ENCODE results near the gene FCRLA.
"Not testable (repeated sequence)": the region's sequence is repeated elsewhere in the genome, so short reads cannot be mapped to it uniquely, and the experiment has no call there.

Gene FCRLA

GRCh38 chr1:161723459-161724141, 16.6 kb downstream of the FCRLA start:
- no peak overlapping the region for H3K27ac ChIP-seq (ENCODE audit: low read depth, low read length, severe bottlenecking)
- 85 to 92% methylated on average over 6 to 7 of the region's 8 CpGs for WGBS, 2 experiments (ENCODE audit: insufficient coverage in 2 of 2)
- H3K36me3 ChIP-seq (ENCODE audit: control insufficient read depth, insufficient read depth, low read length), result no peaks in the 10 kb centered on the region
- H3K4me1 ChIP-seq (ENCODE audit: control insufficient read depth, insufficient read depth, low read length, poor library complexity, severe bottlenecking), result peaks cover 4% of the 10 kb centered on the region
- H3K4me3 ChIP-seq (ENCODE audit: extremely low read depth, insufficient read depth, low read length, poor library complexity, severe bottlenecking), result no peak overlapping the region
- H3K9me3 ChIP-seq (ENCODE audit: control insufficient read depth, low read length), result no peaks in the 10 kb centered on the region

GRCh38 chr1:161725258-161725907, 18.4 kb downstream of the FCRLA start:
- H3K36me3 ChIP-seq (ENCODE audit: control insufficient read depth, insufficient read depth, low read length); H3K27ac ChIP-seq (ENCODE audit: low read depth, low read length, severe bottlenecking); H3K9me3 ChIP-seq (ENCODE audit: control insufficient read depth, low read length); H3K4me1 ChIP-seq (ENCODE audit: control insufficient read depth, insufficient read depth, low read length, poor library complexity, severe bottlenecking): not testable (repeated sequence)
- H3K4me3 ChIP-seq (ENCODE audit: extremely low read depth, insufficient read depth, low read length, poor library complexity, severe bottlenecking), result peak overlapping the region; percentile 70
- 51 to 54% methylated on average over 21 to 22 of the region's 22 CpGs for WGBS, 2 experiments (ENCODE audit: insufficient coverage in 2 of 2)

GRCh38 chr1:161725908-161726472, 19.0 kb downstream of the FCRLA start:
- WGBS, 2 experiments (ENCODE audit: insufficient coverage in 2 of 2), result 3 to 4% methylated on average over 33 to 34 of the region's 34 CpGs
- Histone ChIP-seq H3K4me1 (ENCODE audit: control insufficient read depth, insufficient read depth, low read length, poor library complexity, severe bottlenecking) (peaks cover 14% of the 10 kb centered on the region), H3K27ac (ENCODE audit: low read depth, low read length, severe bottlenecking) (peak overlapping the region; percentile 66)

GRCh38 chr1:161726473-161727255, 19.6 kb downstream of the FCRLA start:
- peak overlapping the region; percentile 70 for H3K4me3 ChIP-seq (ENCODE audit: extremely low read depth, insufficient read depth, low read length, poor library complexity, severe bottlenecking)
- H3K4me1 ChIP-seq (ENCODE audit: control insufficient read depth, insufficient read depth, low read length, poor library complexity, severe bottlenecking), result peaks cover 15% of the 10 kb centered on the region
- no peaks in the 10 kb centered on the region for H3K36me3 ChIP-seq (ENCODE audit: control insufficient read depth, insufficient read depth, low read length)
- WGBS, 2 experiments (ENCODE audit: insufficient coverage in 2 of 2), result 0% methylated on average over 45 to 57 of the region's 83 CpGs
- no peaks in the 10 kb centered on the region for H3K9me3 ChIP-seq (ENCODE audit: control insufficient read depth, low read length)
- peak overlapping the region; percentile 75 for H3K27ac ChIP-seq (ENCODE audit: low read depth, low read length, severe bottlenecking)

More at GRCh38 chr1:161725908-161726472, 19.0 kb downstream of the FCRLA start:
- no peaks in the 10 kb centered on the region for H3K36me3 ChIP-seq (ENCODE audit: control insufficient read depth, insufficient read depth, low read length)
- no peaks in the 10 kb centered on the region for H3K9me3 ChIP-seq (ENCODE audit: control insufficient read depth, low read length)
- H3K4me3 ChIP-seq (ENCODE audit: extremely low read depth, insufficient read depth, low read length, poor library complexity, severe bottlenecking), result peak overlapping the region; percentile 70

- Histone ChIP-seq H3K9me3 (ENCODE audit: control insufficient read depth, low read length) (no peaks in the 10 kb centered on the region), H3K27ac (ENCODE audit: low read depth, low read length, severe bottlenecking) (peak overlapping the region; percentile 75), H3K4me1 (ENCODE audit: control insufficient read depth, insufficient read depth, low read length, poor library complexity, severe bottlenecking) (peaks cover 19% of the 10 kb centered on the region), H3K36me3 (ENCODE audit: control insufficient read depth, insufficient read depth, low read length) (no peaks in the 10 kb centered on the region), H3K4me3 (ENCODE audit: extremely low read depth, insufficient read depth, low read length, poor library complexity, severe bottlenecking) (peak overlapping the region; percentile 70)
- 2 to 8% methylated on average over 11 to 35 of the region's 38 CpGs for WGBS, 2 experiments (ENCODE audit: insufficient coverage in 2 of 2)
These were observed 20.4 kb downstream of the FCRLA start for GRCh38 chr1:161727256-161727924.

- no peak overlapping the region for H3K27ac ChIP-seq (ENCODE audit: low read depth, low read length, severe bottlenecking)
- H3K4me3 ChIP-seq (ENCODE audit: extremely low read depth, insufficient read depth, low read length, poor library complexity, severe bottlenecking), result no peak overlapping the region
- 50 to 63% methylated on average over 3 of the region's 7 CpGs for WGBS, 2 experiments (ENCODE audit: insufficient coverage in 2 of 2)
- no peaks in the 10 kb centered on the region for H3K9me3 ChIP-seq (ENCODE audit: control insufficient read depth, low read length)
- peaks cover 19% of the 10 kb centered on the region for H3K4me1 ChIP-seq (ENCODE audit: control insufficient read depth, insufficient read depth, low read length, poor library complexity, severe bottlenecking)
- H3K36me3 ChIP-seq (ENCODE audit: control insufficient read depth, insufficient read depth, low read length), result no peaks in the 10 kb centered on the region
These were observed 21.6 kb downstream of the FCRLA start for GRCh38 chr1:161728376-161729226.

GRCh38 chr1:161730050-161730564, 23.1 kb downstream of the FCRLA start:
- Histone ChIP-seq H3K4me1 (ENCODE audit: control insufficient read depth, insufficient read depth, low read length, poor library complexity, severe bottlenecking) (peaks cover 19% of the 10 kb centered on the region), H3K27ac (ENCODE audit: low read depth, low read length, severe bottlenecking) (no peak overlapping the region), H3K4me3 (ENCODE audit: extremely low read depth, insufficient read depth, low read length, poor library complexity, severe bottlenecking) (no peak overlapping the region), H3K36me3 (ENCODE audit: control insufficient read depth, insufficient read depth, low read length) (no peaks in the 10 kb centered on the region), H3K9me3 (ENCODE audit: control insufficient read depth, low read length) (no peaks in the 10 kb centered on the region)
- WGBS, 2 experiments (ENCODE audit: insufficient coverage in 2 of 2), result 60 to 100% methylated on average over 1 of the region's 6 CpGs

GRCh38 chr1:161731241-161731640, 24.2 kb downstream of the FCRLA start:
- 67 to 94% methylated on average over 2 to 3 of the region's 6 CpGs for WGBS, 2 experiments (ENCODE audit: insufficient coverage in 2 of 2)

GRCh38 chr1:161731981-161732718, 25.1 kb downstream of the FCRLA start:
- H3K4me3 ChIP-seq (ENCODE audit: extremely low read depth, insufficient read depth, low read length, poor library complexity, severe bottlenecking), result no peak overlapping the region
- H3K9me3 ChIP-seq (ENCODE audit: control insufficient read depth, low read length), result no peaks in the 10 kb centered on the region
- WGBS, 2 experiments (ENCODE audit: insufficient coverage in 2 of 2), result 65% methylated on average over 3 of the region's 5 CpGs; no CpG with 5 or more reads in 1 of the 2 experiments
- peaks cover 15% of the 10 kb centered on the region for H3K4me1 ChIP-seq (ENCODE audit: control insufficient read depth, insufficient read depth, low read length, poor library complexity, severe bottlenecking)
- no peak overlapping the region for H3K27ac ChIP-seq (ENCODE audit: low read depth, low read length, severe bottlenecking)
- H3K36me3 ChIP-seq (ENCODE audit: control insufficient read depth, insufficient read depth, low read length), result no peaks in the 10 kb centered on the region

More at GRCh38 chr1:161731241-161731640, 24.2 kb downstream of the FCRLA start:
- H3K4me3 ChIP-seq (ENCODE audit: extremely low read depth, insufficient read depth, low read length, poor library complexity, severe bottlenecking), result no peak overlapping the region
- H3K9me3 ChIP-seq (ENCODE audit: control insufficient read depth, low read length), result no peaks in the 10 kb centered on the region
- no peak overlapping the region for H3K27ac ChIP-seq (ENCODE audit: low read depth, low read length, severe bottlenecking)
- H3K36me3 ChIP-seq (ENCODE audit: control insufficient read depth, insufficient read depth, low read length), result no peaks in the 10 kb centered on the region
- peaks cover 15% of the 10 kb centered on the region for H3K4me1 ChIP-seq (ENCODE audit: control insufficient read depth, insufficient read depth, low read length, poor library complexity, severe bottlenecking)
